ENCODE measurements around the gene GRID1.

DNA sequence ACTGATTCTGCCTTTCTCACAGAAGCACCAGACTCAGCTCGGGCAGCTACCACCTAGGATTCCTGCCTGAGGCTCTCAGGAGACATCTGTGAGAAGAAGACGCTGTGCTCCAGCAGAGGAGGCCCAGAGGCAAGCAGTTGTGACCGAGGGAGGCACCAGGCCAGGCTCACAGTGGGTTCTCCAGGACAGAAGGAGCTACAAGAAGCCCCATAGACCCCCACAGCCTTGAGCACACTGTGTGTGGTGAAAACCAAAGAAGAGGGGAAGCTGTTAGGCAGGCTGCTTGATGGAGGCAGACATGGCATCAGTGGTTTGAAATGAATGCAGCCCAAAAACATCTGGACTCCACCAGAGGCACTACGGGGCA, 198.8 kb downstream of the GRID1 start:
- TF ChIP-seq, protein P1, sequence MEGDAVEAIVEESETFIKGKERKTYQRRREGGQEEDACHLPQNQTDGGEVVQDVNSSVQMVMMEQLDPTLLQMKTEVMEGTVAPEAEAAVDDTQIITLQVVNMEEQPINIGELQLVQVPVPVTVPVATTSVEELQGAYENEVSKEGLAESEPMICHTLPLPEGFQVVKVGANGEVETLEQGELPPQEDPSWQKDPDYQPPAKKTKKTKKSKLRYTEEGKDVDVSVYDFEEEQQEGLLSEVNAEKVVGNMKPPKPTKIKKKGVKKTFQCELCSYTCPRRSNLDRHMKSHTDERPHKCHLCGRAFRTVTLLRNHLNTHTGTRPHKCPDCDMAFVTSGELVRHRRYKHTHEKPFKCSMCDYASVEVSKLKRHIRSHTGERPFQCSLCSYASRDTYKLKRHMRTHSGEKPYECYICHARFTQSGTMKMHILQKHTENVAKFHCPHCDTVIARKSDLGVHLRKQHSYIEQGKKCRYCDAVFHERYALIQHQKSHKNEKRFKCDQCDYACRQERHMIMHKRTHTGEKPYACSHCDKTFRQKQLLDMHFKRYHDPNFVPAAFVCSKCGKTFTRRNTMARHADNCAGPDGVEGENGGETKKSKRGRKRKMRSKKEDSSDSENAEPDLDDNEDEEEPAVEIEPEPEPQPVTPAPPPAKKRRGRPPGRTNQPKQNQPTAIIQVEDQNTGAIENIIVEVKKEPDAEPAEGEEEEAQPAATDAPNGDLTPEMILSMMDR (IDR thresholded peaks at IDR 0.05; ENCODE audit: insufficient read depth, low read depth, low read length), result no peak
- TF ChIP-seq EZH2 (IDR thresholded peaks at IDR 0.05; ENCODE audit: insufficient read depth, low read length), result no peak
